Activated CD4-positive, CD25-positive, alpha-beta regulatory T cell treated with anti-CD3 and anti-CD28 coated beads, Interleukin-2, amount 50 U/mL, for 24 hours (primary cell): ENCODE data around the gene PPIL6.

Experiments
- ATAC-seq, 2 donors: fragments of 150-1000 bp; cut with Tn5 transposase; one replicate each; pipeline ENCODE4 v1.10.0; 2021; ENCODE audit warnings: mild to moderate bottlenecking in 1 of 2, moderate library complexity in 1 of 2

The PPIL6 gene

DNA sequence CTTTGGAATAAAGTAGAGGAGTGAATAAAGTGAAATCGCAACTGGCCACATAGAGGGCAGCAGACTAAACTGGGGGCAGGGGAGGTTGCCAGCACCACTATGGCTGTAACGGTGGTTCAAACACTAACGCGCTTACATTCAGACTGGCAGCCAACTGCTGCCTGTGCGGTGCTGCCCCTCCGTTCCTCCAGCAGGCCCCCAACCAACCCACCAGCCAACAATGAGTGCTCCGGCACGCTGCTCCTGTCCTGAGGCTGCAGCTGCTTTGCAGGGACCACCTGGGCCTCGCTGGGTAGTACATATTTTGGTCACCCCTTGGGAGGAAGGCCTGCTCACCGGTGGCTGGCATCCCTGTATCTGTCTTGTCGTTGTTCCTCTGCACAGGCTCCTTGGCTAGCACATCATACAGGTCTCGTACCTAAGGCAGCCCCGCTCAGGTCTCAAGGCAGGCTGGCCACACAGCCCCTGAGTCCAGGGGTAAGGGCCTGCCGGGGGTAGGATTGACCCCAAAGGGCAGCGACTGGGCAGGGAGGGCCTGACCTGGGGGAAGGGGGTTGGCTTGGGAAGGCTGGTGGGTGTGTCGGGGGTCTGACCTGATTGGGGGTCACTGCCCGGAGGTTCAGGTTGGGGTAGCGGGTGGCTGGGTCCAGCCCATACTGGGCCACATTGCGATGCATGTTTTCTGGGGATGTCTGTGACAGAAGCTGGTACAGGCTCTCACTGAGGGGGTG is 8.8 kb upstream of the PPIL6 start:
- peak in 1 of 2 donors; percentile 3 for ATAC-seq

DNA sequence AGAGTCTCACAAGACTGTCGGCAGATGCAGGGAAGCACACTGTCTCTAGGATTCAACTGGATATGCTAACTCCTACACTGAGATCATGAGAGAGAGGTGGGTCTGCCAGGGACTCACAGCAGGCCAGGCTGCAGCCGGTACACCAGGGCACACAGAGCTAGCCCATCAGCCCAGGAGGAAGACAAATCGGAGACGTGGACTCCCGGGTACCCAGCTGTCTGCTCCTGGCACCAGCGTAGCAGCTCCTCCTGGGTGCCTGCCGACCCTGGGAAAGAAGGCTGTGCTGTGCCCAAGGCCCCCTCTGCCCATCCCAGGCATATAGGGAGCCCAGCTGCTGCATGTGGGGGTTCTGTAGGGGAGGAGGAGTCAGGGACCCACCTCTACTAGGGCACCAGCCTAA is 8.2 kb upstream of the PPIL6 start:
- ATAC-seq = no peak

DNA sequence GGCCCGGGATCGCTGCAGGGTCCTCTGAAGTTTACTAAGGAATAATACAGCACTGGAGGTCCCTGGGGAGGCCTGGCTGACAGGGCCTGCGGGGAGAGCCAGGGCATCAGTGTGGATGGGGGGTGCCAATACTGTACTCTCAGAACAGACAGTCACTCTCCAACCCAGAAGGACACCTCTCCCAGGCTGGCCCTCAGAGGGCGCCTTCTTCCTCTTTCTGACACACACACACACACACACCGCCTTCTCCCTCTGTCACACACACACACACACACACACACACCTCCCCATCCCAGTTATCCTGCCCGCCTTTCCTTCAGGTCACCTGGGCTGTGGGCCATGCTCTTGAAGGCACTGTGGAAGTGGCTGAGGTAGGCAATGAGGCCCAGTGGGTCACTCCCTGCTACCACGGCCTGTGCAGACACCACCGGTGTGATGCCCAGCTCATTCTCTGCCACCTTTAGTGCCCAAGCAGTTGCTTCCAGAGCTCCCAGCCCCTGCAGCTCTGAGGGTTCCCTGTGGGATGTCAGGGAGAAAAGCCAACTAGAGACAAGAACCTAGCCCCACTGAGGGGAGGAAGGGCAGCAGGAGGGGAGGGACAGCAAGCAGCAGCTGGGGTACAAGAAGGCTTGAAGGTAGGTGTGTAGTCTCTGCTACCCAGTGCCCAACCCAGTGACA is 7.6 kb upstream of the PPIL6 start:
- no peak for ATAC-seq

DNA sequence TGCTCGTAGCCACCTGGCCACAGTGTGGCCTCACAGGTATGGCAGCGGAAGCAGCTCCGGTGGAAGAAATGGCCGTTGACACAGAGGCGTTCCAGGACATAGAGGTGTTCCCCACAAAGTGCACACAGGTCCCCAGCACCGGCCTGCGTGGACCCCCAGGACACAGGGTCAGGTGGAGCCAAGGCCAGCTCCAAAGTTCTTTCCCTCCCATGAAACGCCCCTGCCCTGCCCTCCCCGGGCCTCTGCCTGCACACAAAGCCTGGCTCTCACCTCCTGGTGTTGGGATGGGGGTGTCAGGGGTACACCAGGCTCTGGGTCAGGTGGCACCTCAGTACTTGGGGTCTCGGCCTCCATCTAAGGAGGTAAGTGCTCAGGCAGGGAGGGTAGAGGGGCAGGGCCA is 6.7 kb upstream of the PPIL6 start:
- ATAC-seq = no peak

DNA sequence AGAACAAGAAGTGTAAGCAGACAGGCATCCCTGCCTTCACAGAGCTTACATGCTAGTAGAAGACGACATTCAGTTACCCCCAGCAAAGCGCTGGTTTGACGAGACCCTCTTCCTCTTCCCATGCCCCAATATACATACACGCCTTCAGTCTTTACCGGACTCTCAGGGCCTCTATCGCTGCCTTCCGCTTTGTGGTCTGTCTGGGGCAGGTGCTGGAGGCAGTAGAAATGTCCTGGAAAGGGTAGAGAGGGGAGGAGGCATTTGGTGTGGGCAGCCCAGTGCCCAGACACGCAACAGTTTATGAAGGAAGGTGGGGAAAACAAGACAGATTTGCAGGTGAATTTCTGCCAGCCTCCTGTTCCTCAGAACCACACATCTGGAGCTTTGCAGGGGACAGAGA is 6.1 kb upstream of the PPIL6 start:
- no peak for ATAC-seq

GRCh38 chr6:109446072-109446471 is 5.6 kb upstream of the PPIL6 start:
- no peak for ATAC-seq

DNA sequence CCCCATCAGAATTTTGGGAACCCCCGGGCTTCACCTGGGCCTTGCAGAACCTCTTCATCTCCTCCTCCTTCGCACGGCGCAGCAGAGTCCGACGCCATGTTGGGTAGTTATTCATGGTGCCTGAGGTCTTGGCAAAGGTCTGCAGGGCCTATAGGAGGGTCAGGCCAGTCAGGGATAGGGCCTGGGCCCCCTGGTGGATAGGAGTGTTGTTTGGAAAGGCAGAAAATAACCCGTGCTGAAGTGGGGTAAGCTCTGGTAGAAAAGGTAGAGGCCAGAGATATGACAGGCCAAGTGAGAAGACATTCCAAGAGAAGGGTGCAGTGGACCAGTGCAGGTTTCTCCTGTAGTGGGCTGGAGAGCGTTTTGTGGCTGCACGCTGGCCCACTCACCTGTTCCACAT is 5.0 kb upstream of the PPIL6 start:
- no peak for ATAC-seq

GRCh38 chr6:109443425-109443950 is 3.1 kb upstream of the PPIL6 start:
- no peak for ATAC-seq

GRCh38 chr6:109442393-109442924 is 2.0 kb upstream of the PPIL6 start:
- no peak for ATAC-seq

GRCh38 chr6:109441069-109441816 is 815 bp upstream of the PPIL6 start:
- ATAC-seq = peak; percentile 24 to 25

GRCh38 chr6:109436041-109436440 is 4.4 kb downstream of the PPIL6 start:
- no peak for ATAC-seq

GRCh38 chr6:109434456-109434855 is 6.0 kb downstream of the PPIL6 start:
- ATAC-seq = no peak

DNA sequence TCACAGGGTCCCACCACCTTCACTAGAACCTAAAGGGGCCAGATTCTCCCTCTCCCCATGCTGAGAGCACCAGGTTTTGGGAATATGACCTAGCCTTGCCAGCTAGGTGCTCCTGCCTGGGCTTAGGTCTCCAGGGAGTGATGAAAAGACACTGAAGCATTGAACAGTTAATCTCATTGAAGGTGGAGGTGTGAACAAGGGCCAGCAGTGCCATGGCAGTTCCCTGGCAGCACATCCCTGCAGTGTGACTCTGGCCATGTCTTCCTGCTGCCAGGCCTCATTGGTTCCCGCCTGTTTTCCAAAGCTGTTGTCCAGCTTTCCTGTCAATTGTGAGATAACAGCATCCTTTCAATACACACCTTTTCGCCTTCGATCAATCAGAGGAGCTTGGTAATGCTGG is 10.9 kb downstream of the PPIL6 start:
- no peak for ATAC-seq

- no peak for ATAC-seq
These were observed 11.4 kb downstream of the PPIL6 start for GRCh38 chr6:109428889-109429477.

DNA sequence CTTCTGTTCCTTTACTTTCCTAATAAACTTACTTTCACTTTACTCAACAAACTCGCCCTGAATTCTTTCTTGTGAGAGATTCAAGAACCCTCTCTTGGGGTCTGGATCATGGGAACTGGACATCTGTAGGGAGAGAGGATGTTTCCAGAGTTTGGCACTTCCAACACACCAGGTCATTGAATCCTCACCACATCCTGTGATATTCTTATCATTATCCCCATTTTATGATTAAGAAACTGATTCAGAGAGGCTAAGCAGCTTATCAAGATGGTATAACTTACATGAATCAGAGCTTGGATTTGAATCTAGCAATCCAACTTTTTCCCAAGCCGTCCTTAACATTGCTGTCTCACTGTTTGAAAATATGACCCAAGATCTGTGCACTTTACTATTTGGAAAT is 15.5 kb downstream of the PPIL6 start:
- no peak for ATAC-seq

GRCh38 chr6:109421184-109421583 is 19.2 kb downstream of the PPIL6 start:
- ATAC-seq = no peak

DNA sequence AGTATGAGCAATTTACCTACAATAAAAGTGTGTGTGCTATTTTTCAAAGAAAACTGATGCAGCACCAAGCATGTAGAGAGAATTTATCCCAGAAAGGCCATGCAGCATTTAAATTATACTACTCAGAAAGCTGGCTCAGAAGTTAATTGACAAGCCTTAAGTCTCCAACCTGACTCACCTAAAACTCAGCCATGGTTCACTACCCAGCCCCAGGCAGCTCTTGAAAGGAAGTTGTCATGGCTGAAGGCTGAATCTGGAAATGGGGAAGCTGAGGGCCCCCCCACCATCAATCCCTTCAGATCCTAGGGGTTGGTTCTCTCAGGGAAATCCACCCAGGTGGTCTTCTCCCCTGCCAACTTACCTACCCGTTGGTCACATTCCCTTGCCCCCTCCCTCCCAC is 19.7 kb downstream of the PPIL6 start:
- ATAC-seq = no peak

- no peak for ATAC-seq
These were observed 22.8 kb downstream of the PPIL6 start for GRCh38 chr6:109417646-109418045.

GRCh38 chr6:109411034-109411433 is 29.4 kb downstream of the PPIL6 start:
- no peak for ATAC-seq

DNA sequence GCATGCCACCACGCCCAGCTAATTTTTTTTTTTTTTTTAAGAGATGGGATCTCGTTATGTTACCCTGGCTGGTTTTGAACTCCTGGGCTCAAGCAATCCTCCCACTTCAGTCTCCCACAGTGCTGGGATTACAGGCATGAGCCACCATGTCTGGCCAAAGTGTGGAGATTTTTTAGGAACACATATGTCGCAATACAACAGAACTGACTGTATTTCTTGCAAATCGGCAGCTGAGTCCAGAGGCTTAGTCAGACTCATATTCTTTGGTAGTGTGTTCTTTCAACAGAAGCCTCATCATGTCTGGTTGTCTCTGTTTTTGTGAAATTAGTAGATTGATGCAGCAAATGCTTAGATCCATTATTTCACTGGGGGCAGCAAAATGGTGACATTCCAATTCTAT is 34.2 kb downstream of the PPIL6 start:
- ATAC-seq = no peak

- ATAC-seq = no peak
These were observed 43.4 kb downstream of the PPIL6 start for GRCh38 chr6:109397020-109397419.

DNA sequence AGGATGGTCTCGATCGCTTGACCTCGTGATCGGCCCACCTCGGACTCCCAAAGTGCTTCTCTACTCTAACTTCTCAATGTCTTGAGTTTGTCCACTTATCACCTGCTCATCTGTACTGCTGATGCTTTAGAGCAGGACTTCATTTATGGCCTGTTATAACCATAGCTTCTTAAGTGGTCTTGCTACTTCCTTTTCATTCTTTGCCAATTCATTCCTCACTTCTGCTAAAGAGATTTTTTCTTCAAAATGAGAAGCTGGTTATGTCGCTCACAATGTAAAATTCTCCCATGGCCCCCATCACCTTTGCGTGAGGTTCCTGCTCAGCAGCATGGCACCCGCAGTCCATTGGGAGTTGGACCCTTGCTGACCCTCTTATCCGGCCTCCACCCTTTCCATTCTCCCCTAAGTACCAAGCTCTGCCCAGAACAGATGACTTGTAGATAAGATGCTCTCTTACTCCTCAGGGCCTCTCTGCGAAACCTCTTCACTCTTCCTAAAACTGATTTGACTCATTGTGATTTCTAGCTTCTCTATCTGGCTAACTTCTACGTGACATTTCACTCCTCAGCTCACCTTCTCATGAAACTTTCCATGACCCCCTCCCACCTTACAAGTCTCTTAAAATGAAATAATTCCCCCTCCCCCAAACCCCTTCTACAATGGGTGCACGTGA is 44.2 kb downstream of the PPIL6 start:
- ATAC-seq = no peak
